Measurements from ENCODE around the gene BCAS3.

GRCh38 chr17:61072648-61073047, 395.0 kb downstream of the BCAS3 start:
- TF ChIP-seq GLIS3 (CRISPR knock-in tag; IDR thresholded peaks at IDR 0.05) = no peak
- TF ChIP-seq POU6F1 (CRISPR knock-in tag; IDR thresholded peaks at IDR 0.05; ENCODE audit: borderline replicate concordance, low read depth) = no peak
- no peak for TF ChIP-seq PATZ1 (CRISPR knock-in tag; IDR thresholded peaks at IDR 0.05; ENCODE audit: borderline replicate concordance)
- TF ChIP-seq ZC3H10 (CRISPR knock-in tag; IDR thresholded peaks at IDR 0.05) = no peak
- no peak for TF ChIP-seq ZNF8 (CRISPR knock-in tag; IDR thresholded peaks at IDR 0.05)
- no peak for TF ChIP-seq TOX (CRISPR knock-in tag; IDR thresholded peaks at IDR 0.05; ENCODE audit: borderline replicate concordance)
- no peak for TF ChIP-seq ISL1 (CRISPR knock-in tag; IDR thresholded peaks at IDR 0.05)
- no peak for TF ChIP-seq CSRNP3 (CRISPR knock-in tag; IDR thresholded peaks at IDR 0.05)
- no peak for TF ChIP-seq ZFP3 (CRISPR knock-in tag; IDR thresholded peaks at IDR 0.05)
